ENCODE data around the gene RNF146.
"Not testable (repeated sequence)": the region's sequence is repeated elsewhere in the genome, so short reads cannot be mapped to it uniquely, and the experiment has no call there.

Gene RNF146

GRCh38 chr6:127289934-127290333, 23.3 kb downstream of the RNF146 start:
- no peak for DNase-seq

DNA sequence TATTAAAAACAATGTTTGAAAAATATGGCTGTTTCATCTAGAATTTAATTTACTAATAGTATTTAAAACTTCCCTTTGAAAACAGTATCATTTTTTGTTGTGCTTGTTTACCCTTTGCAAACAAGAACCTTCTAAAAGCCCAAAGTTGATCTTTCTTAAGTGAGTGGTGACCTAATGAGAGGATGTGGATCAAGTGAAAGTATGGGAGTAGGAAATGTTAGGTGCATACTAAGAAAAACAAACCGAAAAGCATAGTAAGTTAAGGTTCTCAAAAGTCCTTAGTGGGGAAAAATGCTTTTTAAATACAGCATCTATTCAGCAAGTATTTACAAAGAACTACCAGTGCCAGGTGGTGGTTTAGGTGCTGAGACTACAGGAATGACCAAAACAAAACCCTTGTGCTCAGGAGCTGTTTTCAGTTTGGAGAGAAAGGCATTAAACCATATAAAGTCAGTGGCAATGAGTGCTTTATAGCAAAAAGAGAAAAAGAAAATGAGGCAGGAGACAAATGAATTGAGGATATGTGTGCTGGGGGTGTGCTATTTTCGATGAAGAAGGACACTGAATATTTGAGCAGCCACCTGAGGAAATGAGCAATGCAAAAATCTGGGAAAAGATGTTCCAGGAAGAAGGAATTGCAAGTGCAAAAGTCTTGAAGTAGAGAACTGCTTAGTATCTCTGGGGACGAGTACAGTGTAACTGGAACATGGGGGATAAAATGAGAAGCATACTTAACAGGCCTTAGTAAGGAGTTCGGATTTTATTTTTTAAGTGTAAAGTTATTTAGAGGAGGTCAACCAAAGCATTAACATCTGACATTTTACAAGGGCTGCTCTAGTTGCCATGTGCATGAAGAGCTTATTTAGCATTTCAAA, 24.0 kb downstream of the RNF146 start:
- DNase-seq: no peak

DNA sequence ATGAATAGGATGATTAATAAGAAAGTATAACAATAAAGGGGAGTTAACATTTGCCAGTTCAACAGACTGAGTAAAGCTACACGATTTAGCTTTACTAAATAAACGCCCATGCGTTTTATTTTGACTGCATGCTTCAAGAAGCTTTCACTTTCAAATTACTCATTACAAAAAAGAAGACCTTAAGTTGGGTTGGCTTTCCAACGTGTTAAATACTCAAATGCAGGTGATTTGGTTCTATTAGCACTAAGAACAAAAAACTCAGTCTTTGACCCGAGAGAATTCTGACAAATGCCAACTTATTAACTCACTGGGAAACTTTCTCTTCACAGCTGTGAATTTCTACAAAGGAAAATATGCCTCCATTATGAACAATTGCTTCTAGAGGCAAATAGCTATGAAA, 24.8 kb downstream of the RNF146 start:
- DNase-seq: no peak

- no peak for DNase-seq
These were observed 30.9 kb downstream of the RNF146 start for GRCh38 chr6:127297502-127298070.

DNA sequence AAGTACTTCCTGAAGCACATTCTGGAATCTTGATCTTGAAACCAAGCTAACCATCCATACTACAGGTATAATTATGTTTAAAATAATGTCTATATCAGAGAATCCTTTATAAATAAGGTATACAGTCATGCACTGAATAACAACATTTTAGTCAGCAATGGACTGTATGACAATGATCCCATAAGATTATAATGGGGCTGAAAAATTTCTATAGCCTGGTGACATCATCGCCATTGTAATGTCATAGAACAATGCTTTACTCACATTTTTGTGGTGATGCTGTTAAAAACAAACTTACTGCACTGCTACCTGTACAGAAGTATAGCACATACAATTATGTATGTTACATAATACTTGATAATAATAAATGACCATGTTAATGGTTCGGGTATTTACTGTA, 31.8 kb downstream of the RNF146 start:
- no peak for DNase-seq

GRCh38 chr6:127299522-127300240, 33.0 kb downstream of the RNF146 start:
- DNase-seq: no peak

DNA sequence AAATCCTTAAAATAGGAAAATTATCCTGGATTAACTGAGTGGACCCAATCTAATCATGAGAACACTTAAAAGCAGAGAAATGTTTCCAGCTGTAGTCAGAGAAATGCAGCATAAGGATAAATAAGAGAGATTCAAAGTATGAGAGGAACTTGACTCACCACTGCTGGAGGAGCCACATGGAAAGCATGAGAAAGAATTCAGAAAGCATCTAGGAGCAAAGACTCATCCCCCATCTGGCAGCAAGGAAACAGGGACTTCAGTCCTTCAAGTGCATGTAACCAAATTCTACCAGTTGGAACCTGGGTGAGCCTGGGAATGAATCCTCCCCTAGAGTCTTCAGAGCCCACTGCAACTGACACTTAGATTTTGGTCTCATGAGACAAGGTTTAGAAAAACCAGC, 33.7 kb downstream of the RNF146 start:
- DNase-seq: no peak

- DNase-seq: no peak
These were observed 34.6 kb downstream of the RNF146 start for GRCh38 chr6:127301199-127301700.

DNA sequence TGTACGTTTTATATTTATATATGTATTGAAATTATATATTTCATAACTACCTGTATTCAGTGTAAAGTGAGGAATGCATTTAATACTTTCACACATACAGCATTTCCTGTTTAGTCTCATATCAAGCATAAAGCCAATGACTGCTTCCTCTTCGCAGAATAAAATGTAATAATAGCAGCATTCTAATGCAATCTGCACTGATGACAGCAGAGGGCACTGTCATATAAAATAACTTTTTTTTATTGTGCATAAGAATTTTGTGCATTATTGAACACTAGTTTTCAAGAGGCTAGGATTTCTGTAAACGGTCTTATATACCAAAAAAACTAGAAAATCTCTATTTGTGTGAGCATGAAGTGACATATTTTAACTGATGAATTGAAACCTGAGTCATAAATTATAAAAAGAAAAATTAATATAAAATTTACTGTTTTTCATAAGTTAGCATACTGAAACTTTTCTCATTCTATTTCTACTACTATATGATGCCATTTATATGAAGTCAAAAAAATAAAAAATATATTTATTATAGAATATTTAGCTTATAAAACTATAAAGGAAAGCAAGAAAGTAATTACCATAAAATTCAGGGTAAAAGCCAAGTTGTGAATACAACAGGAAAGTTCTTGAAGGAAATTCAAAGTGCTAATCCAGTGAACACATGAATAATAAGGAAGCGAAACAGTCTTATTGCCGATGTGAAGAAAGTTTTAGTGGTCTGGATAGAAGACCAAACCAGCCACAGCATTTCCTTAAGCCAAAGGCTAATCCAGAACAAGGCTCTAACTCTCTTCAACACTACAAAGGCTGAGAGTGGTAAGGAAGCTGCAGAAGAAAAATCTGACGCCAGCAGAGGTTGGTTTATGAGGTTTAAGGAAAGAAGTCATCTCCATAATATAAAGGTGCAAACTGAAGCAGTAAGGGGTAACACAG, 36.3 kb downstream of the RNF146 start:
- no peak for DNase-seq

DNA sequence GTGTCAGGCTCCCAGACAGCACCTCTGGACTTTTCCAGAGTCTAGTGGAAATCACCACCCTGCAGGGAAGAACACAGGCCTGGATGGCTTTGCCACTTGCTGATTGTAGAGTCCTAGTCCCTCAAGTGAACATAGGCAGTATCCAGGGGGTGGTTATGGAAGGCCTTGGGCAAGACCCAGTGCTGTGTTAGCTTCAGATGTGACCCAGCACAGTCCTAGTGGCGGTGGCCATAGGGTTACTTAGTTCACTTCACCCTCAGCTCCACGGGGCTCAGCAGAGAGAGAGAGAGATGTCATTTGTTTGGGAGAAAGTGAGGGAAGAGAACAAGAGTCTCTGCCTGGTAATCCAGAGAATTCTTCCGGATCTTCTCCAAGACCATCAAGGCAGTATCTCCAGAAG, 37.3 kb downstream of the RNF146 start:
- no peak for DNase-seq

DNA sequence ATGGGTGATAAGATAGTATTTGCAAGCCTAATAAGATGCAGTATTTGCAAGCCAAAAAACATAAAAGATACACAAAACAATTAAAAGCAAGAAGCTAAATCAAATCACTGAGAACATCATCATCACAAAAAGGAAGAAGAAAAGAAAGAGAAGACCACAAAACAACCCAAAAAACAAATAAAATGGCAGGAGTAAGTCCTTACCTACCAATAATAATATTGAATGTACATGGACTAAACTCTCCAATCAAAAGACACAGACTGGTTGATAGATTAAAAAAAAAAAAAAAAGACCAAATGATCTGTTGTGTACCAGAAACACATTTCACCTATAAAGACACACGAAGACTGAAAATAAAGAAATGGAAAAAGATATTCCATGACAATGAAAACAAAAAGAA, 39.1 kb downstream of the RNF146 start:
- no peak for DNase-seq

- no peak for DNase-seq
These were observed 50.9 kb downstream of the RNF146 start for GRCh38 chr6:127317388-127318128.

DNA sequence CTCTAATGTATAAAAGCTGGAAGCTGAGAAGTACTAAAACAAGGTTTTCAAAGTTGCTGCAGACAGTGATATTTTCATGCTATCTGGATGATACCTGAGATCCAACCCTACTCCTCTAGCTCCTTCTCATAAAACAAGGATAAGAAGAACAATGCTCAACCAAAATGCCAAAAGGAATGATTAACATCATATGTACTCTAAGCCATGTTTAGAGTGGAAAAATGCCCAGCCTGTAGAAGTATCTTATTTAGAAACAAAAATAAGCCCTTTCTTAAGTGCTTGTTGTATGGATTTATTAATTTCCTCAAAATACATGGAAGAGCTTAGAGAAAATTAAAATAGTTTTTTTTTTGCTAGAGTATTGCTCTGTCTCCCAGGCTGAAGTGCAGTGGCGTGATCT, 53.0 kb downstream of the RNF146 start:
- DNase-seq: no peak

DNA sequence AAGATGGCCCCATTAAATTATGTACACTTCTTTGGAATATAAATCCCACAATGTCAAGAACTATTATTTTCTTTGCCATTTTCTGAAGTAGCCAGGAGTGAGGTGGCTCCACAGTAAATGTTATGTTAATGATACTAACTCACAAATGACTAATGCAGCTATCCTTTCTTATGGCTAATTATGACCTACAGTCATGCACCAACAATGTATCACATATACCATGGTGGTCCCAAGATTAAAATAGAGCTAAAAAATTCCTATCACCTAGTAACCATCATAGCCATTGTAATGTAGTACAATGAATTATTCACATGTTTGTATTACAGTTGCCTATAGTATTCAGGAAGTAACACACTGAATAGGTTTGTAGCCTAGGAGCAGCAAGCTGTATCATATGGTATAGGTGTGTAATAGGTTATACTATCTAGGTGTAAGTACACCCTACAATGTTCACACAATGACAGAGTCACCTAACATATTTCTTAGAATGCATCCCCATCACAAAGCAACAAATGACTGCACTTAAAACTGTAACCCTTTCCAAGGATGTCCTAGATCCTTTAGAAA, 61.5 kb downstream of the RNF146 start:
- DNase-seq: no peak

GRCh38 chr6:127331256-127331655, 64.6 kb downstream of the RNF146 start:
- DNase-seq: not testable (repeated sequence)

- DNase-seq: no peak
These were observed 65.8 kb downstream of the RNF146 start for GRCh38 chr6:127332383-127332961.

All from DMS 273 treated with DMSO at 0.1 percent for 48 hours (cell line).